Measurements from ENCODE around the gene COMMD1.

DNA sequence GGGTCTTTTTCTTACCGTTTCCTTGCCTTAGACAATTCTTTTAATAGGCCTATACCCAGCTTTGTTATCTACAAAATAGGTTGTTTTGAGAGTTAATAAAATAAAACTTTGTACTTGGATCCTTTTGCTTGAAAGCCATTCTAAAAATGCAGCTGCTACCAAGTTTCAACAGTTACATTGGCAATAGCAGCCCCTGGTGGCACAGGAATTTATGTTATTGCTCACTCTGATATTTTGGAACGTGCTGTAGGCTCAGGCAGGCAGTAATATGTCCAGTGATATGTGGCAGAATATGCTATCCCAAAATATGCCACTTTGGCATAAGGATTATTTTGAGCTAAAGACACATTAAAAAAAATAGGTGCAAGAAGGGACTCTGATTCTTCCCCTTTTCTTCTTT is 6.7 kb upstream of the COMMD1 start:
- TF ChIP-seq, protein P1, sequence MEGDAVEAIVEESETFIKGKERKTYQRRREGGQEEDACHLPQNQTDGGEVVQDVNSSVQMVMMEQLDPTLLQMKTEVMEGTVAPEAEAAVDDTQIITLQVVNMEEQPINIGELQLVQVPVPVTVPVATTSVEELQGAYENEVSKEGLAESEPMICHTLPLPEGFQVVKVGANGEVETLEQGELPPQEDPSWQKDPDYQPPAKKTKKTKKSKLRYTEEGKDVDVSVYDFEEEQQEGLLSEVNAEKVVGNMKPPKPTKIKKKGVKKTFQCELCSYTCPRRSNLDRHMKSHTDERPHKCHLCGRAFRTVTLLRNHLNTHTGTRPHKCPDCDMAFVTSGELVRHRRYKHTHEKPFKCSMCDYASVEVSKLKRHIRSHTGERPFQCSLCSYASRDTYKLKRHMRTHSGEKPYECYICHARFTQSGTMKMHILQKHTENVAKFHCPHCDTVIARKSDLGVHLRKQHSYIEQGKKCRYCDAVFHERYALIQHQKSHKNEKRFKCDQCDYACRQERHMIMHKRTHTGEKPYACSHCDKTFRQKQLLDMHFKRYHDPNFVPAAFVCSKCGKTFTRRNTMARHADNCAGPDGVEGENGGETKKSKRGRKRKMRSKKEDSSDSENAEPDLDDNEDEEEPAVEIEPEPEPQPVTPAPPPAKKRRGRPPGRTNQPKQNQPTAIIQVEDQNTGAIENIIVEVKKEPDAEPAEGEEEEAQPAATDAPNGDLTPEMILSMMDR (IDR thresholded peaks at IDR 0.05), result no peak
- TF ChIP-seq POLR2A (IDR thresholded peaks at IDR 0.05) (no peak), POLR2AphosphoS5 (IDR thresholded peaks at IDR 0.05) (no peak), EP300 (IDR thresholded peaks at IDR 0.05) (no peak)

Data from gastroesophageal sphincter (tissue), 3 donors.